ENCODE results near the gene ZEB2. TPM values are rescaled to one million over a fixed set of nuclear protein-coding genes. Genes with fewer than 3 reads are reported as not detected.

The ZEB2 gene
- total and polyA plus RNA-seq, 12 donors = 17.2 to 99.5 (median 83.0) TPM

DNA sequence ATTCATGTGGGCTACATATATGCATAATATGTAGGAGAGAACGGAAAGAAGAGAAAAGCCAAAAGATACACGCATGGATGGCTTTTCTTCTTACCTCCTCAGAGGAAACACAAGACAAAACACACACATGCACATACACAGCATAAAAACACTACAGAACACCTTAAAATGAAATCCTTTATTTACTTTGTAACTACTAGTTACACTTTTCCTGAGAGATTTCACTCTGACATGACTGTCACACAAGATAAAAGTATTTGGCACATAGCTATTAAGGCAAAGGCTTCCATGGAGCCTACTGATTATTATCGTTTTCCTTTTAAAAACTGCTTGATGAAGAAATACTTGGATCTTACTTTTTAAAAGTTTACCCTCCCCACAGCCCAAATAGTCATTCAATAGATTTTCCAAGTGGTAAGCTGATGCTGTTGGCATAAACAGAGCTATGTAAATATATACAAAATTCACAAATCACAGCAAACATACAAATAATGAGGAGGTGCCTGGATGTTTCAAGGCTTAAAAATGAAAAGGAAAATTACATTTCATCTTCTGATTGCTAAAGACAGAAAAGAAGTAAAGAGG lies 8.6 kb downstream of the ZEB2 start:
- Histone ChIP-seq H3K4me3 (peak overlapping the region in 9 of 10 donors; percentile 29 to 98 (median 79)), H3K9me3 (no peaks in the 10 kb centered on the region), H3K27ac (peak overlapping the region; percentile 96 to 100 (median 98)), H3K36me3 (peaks cover 0 to 50% (median 0%) of the 10 kb centered on the region in 9 donors), H3K4me1 (peaks cover 0 to 87% (median 64%) of the 10 kb centered on the region in 9 donors), H3K27me3 (peaks cover 0 to 4% (median 0%) of the 10 kb centered on the region in 7 donors)
- TF ChIP-seq, protein P1, sequence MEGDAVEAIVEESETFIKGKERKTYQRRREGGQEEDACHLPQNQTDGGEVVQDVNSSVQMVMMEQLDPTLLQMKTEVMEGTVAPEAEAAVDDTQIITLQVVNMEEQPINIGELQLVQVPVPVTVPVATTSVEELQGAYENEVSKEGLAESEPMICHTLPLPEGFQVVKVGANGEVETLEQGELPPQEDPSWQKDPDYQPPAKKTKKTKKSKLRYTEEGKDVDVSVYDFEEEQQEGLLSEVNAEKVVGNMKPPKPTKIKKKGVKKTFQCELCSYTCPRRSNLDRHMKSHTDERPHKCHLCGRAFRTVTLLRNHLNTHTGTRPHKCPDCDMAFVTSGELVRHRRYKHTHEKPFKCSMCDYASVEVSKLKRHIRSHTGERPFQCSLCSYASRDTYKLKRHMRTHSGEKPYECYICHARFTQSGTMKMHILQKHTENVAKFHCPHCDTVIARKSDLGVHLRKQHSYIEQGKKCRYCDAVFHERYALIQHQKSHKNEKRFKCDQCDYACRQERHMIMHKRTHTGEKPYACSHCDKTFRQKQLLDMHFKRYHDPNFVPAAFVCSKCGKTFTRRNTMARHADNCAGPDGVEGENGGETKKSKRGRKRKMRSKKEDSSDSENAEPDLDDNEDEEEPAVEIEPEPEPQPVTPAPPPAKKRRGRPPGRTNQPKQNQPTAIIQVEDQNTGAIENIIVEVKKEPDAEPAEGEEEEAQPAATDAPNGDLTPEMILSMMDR (IDR thresholded peaks at IDR 0.05) = no peak
- DNase-seq = no peak
- intact Hi-C loops (cut with DNase I) = loop anchor here in 7 of 10 donors (5.0 to 10.0 kb wide), 13 partner anchors 49 to 1243 kb away; a partner anchor contains a TSS
- ATAC-seq = no peak
- 23 to 31% methylated on average over 3 of the region's 3 CpGs for WGBS, 2 donors

DNA sequence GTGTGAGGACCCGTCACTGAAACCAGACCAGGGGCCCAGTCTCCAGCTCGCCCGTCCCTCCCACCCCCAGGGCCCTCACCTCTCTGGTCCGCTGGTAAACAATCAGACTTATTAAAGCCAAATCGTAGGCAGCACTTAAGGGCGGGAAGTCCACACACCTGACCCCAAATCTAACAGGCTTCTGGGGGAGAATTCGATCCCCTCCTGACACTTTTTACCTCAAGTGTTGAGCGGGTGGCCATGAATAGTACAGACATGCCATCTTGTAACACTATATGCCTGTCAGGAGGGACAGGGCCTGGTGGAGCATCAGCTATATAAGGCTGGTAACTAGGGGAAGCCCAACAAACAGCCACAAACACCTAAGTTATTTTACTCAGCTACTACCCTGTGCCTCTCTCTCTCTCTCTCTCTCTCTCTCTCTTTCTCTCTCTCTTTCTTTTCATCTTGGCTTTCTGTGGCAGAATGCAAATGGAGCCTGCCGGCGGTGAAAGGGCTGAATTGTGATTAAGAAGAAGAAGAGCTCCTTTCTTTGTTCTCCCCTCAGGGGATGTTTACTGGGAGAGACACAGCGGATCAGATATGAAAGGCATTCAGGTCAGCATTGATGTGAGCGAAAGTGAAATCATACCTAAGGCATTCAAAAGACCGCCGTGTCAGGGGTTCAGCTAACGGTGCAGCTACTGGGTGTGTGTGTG lies 9.5 kb downstream of the ZEB2 start:
- 21 to 35% methylated on average over 15 of the region's 15 CpGs for WGBS, 2 donors
- intact Hi-C loops (cut with DNase I) = loop anchor here in 7 of 10 donors (5.0 to 10.0 kb wide), 13 partner anchors 48 to 1244 kb away; a partner anchor contains a TSS
- ATAC-seq = peak; percentile 32 to 89 (median 74)

DNA sequence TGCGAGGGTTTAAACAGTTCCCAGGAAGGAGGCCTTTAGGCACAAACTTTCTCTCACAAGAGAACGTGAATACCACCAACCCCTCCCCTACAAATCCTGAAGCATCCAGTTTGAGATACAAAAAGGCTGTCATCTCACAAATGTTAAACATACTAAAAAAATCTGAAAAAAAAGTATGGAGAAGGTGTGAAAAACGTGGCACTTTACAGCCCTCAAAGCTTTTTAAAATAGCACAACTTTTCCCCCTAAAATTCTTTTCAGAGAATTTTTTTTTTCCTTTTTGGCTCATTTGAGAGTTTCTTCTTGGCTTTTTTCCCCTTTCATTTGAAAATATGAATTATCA lies 10.1 kb downstream of the ZEB2 start:
- Histone ChIP-seq H3K9me3 (no peaks in the 10 kb centered on the region), H3K4me1 (peaks cover 0 to 100% (median 78%) of the 10 kb centered on the region in 9 donors), H3K27me3 (peaks cover 0 to 1% (median 0%) of the 10 kb centered on the region in 7 donors), H3K4me3 (peak overlapping the region in 7 of 10 donors; percentile 20 to 85 (median 79)), H3K27ac (peak overlapping the region; percentile 96 to 100 (median 98)), H3K36me3 (peaks cover 0 to 46% (median 0%) of the 10 kb centered on the region in 9 donors)
- ATAC-seq = no peak
- DNase-seq = no peak
- TF ChIP-seq, protein P1 (IDR thresholded peaks at IDR 0.05) = no peak
- 35 to 38% methylated on average over 3 of the region's 3 CpGs for WGBS, 2 donors
- intact Hi-C loops (cut with DNase I) = loop anchor here in 9 of 10 donors (5.0 to 10.0 kb wide), 13 partner anchors 48 to 1245 kb away; a partner anchor contains a TSS

More for the DNA sequence above, 9.5 kb downstream of the ZEB2 start:
- peak overlapping the region; percentile 96 to 100 (median 98) for H3K27ac ChIP-seq
- peaks cover 0 to 46% (median 0%) of the 10 kb centered on the region in 9 donors for H3K36me3 ChIP-seq
- TF ChIP-seq, protein P1 (IDR thresholded peaks at IDR 0.05) = no peak
- no peaks in the 10 kb centered on the region for H3K9me3 ChIP-seq
- peak overlapping the region in 9 of 10 donors; percentile 25 to 85 (median 79) for H3K4me3 ChIP-seq
- peaks cover 0 to 3% (median 0%) of the 10 kb centered on the region in 7 donors for H3K27me3 ChIP-seq
- DNase-seq = peak in 1 of 2 donors; percentile 55
- H3K4me1 ChIP-seq = peaks cover 0 to 95% (median 73%) of the 10 kb centered on the region in 9 donors
